Natural killer cell (primary cell): ENCODE results near the gene PFKFB2. TPM values are rescaled to one million over a fixed set of nuclear protein-coding genes. Genes with fewer than 3 reads are reported as not detected.

Source experiments
- ATAC-seq, 3 donors: fragments of 150-1000 bp in 2 of 3; fragments of 200-7000 bp in 1 of 3; cut with Tn5 transposase; 1 replicate in 1 of 3; 2 replicates in 2 of 3; pipeline ENCODE4 v1.10.0; 2021; ENCODE audit warnings: mild to moderate bottlenecking in 2 of 3, moderate library complexity in 2 of 3
- DNase-seq, 2 donors: peaks; one replicate each; pipeline versions ENCODE4 v3.0.0 to v3.0.0-alpha.2; 2013 to 2021; ENCODE audit warnings: mixed read lengths in 1 of 2
- H3K27ac ChIP-seq: one replicate; pipeline ENCODE4 v1.5.1; 2013; ENCODE audit warnings: mild to moderate bottlenecking, low read length
- H3K27me3 ChIP-seq: one replicate; pipeline ENCODE4 v1.6.1; 2013; ENCODE audit warnings: low read length; ENCODE audit not compliant: control insufficient read depth, insufficient read depth
- H3K36me3 ChIP-seq: one replicate; pipeline ENCODE4 v1.6.1; 2013; ENCODE audit warnings: low read length; ENCODE audit not compliant: control insufficient read depth, insufficient read depth
- H3K4me1 ChIP-seq: one replicate; pipeline ENCODE4 v1.6.1; 2013; ENCODE audit warnings: low read length; ENCODE audit not compliant: control insufficient read depth, insufficient read depth
- H3K4me3 ChIP-seq: one replicate; pipeline ENCODE4 v1.5.1; 2013; ENCODE audit warnings: low read length
- H3K9me3 ChIP-seq: one replicate; pipeline ENCODE4 v1.6.1; 2013; ENCODE audit warnings: low read length; ENCODE audit not compliant: control insufficient read depth, insufficient read depth
- H3K27ac Mint-ChIP-seq, 2 donors: one replicate each; pipeline ENCODE4 v1.8.0; 2022; ENCODE audit warnings: mild to moderate bottlenecking in 2 of 2, mixed read lengths in 2 of 2, moderate library complexity in 1 of 2
- H3K27me3 Mint-ChIP-seq, 2 donors: one replicate each; pipeline ENCODE4 v1.8.0; 2022; ENCODE audit warnings: low read depth in 2 of 2, mixed read lengths in 2 of 2
- H3K36me3 Mint-ChIP-seq: one replicate; pipeline ENCODE4 v1.8.0; 2022; ENCODE audit warnings: mixed read lengths
- H3K4me1 Mint-ChIP-seq, 2 donors: one replicate each; pipeline ENCODE4 v1.8.0; 2022; ENCODE audit warnings: mixed read lengths in 2 of 2
- H3K4me3 Mint-ChIP-seq: one replicate; pipeline ENCODE4 v1.8.0; 2022; ENCODE audit warnings: mild to moderate bottlenecking, moderate library complexity, mixed read lengths
- H3K9me3 Mint-ChIP-seq, 2 donors: one replicate each; pipeline ENCODE4 v1.8.0; 2022; ENCODE audit warnings: mixed read lengths in 2 of 2
- WGBS: methylation state at CpG from one replicate; pipeline ENCODE4 v1.1.7; 2013; ENCODE audit warnings: missing lambda C conversion rate; ENCODE audit not compliant: insufficient coverage; 5-methylcytosine and 5-hydroxymethylcytosine counted together
- intact Hi-C: fragments of 100-400 bp; cut with micrococcal nuclease; formaldehyde crosslinking; loops from one replicate; pipeline ENCODE4 v1.14.2; 2022
- total RNA-seq, 4 donors: library from RNA; stranded (reverse); fragments of 120-200 nt in 1 of 4; gene quantifications; one replicate each; pipeline versions ENCODE4 v1.2.3 to v1.2.4, GENCODE V29; 2013 to 2022
- TF ChIP-seq, protein P1 (sequence below): fragments of 200-600 bp; IDR thresholded peaks from one replicate; pipeline ENCODE4 v1.8.0; 2022; ENCODE audit warnings: antibody characterized with exemption

PFKFB2 gene
- total RNA-seq, 3 donors from 2014 or later (not counting 1 experiment from before 2014, with no cell fraction given): 5.3 to 8.5 (median 7.4) TPM

DNA sequence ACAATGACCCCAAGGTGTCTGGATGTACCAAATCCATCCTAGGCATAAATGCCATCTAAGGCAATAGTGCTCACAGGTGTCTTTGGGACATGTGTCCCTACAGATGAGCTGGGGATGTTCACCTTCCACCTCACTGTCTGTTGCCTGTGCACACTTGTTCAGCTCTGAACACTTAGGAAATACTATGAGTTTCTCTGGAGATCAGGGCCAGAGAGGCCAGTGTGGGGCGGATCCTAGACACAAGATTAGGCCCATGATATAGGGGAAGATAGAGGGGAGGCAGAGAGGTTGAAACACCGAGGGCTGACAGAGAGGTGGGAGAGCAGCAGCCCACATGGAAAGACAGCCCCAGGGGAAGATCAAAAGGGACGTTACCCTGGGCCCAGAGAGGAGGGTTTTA, 46.2 kb upstream of the PFKFB2 start:
- Histone ChIP-seq H3K9me3 (no peaks in the 10 kb centered on the region), H3K36me3 (no peaks in the 10 kb centered on the region), H3K27me3 (no peaks in the 10 kb centered on the region), H3K27ac (no peak overlapping the region), H3K4me3 (no peak overlapping the region), H3K4me1 (no peaks in the 10 kb centered on the region)
- WGBS: 77% methylated on average over 2 of the region's 3 CpGs
- peaks cover 13 to 25% of the 10 kb centered on the region in 2 donors for H3K27me3 Mint-ChIP-seq
- H3K4me1 Mint-ChIP-seq: peaks cover 0 to 7% of the 10 kb centered on the region in 2 donors
- no peak for ATAC-seq
- H3K36me3 Mint-ChIP-seq: no peaks in the 10 kb centered on the region
- H3K27ac Mint-ChIP-seq: no peak overlapping the region
- no peaks in the 10 kb centered on the region for H3K9me3 Mint-ChIP-seq
- no peak overlapping the region for H3K4me3 Mint-ChIP-seq
- TF ChIP-seq, protein P1, sequence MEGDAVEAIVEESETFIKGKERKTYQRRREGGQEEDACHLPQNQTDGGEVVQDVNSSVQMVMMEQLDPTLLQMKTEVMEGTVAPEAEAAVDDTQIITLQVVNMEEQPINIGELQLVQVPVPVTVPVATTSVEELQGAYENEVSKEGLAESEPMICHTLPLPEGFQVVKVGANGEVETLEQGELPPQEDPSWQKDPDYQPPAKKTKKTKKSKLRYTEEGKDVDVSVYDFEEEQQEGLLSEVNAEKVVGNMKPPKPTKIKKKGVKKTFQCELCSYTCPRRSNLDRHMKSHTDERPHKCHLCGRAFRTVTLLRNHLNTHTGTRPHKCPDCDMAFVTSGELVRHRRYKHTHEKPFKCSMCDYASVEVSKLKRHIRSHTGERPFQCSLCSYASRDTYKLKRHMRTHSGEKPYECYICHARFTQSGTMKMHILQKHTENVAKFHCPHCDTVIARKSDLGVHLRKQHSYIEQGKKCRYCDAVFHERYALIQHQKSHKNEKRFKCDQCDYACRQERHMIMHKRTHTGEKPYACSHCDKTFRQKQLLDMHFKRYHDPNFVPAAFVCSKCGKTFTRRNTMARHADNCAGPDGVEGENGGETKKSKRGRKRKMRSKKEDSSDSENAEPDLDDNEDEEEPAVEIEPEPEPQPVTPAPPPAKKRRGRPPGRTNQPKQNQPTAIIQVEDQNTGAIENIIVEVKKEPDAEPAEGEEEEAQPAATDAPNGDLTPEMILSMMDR: no peak
- no peak for DNase-seq
- intact Hi-C loops: no loop called here

DNA sequence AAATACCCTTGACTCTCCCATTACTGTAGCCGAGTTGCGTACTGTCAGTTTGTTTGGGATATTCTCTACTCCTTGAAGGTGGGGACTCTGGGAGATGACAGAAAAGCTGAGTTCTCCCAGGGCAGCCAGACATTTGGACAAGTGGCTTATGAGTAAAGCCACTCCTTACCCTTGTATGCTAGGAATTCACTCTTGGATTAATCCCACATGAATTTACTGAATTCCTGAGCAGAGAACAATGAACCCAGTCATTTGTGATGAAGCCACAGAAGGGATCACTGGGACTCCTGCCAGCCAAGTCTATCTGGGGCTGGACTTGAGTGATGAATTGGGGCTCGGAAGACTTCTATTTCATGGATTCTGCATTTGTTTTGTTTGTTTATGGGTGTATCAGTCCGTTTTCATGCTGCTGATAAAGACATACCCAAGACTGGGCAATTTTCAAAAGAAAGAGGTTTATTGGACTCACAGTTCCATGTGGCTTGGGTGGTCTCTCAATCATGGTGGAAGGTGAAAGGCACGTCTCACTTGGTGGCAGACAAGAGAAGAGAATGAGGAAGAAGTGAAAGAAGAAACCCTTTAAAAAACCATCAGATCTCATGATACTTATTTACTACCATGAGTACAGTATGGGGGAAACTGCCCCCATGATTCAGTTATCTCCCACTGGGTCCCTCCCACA, 45.6 kb upstream of the PFKFB2 start:
- intact Hi-C loops: no loop called here
- Histone ChIP-seq H3K27ac (no peak overlapping the region), H3K27me3 (no peaks in the 10 kb centered on the region), H3K9me3 (no peaks in the 10 kb centered on the region), H3K36me3 (no peaks in the 10 kb centered on the region), H3K4me1 (no peaks in the 10 kb centered on the region), H3K4me3 (no peak overlapping the region)
- Mint-ChIP-seq H3K36me3 (no peaks in the 10 kb centered on the region), H3K4me3 (no peak overlapping the region), H3K27ac (no peak overlapping the region), H3K9me3 (no peaks in the 10 kb centered on the region), H3K4me1 (peaks cover 0 to 7% of the 10 kb centered on the region in 2 donors), H3K27me3 (peaks cover 17 to 30% of the 10 kb centered on the region in 2 donors)
- DNase-seq (no peak), ATAC-seq (no peak)
- WGBS: 88% methylated on average over 2 of the region's 5 CpGs
- TF ChIP-seq, protein P1: no peak

DNA sequence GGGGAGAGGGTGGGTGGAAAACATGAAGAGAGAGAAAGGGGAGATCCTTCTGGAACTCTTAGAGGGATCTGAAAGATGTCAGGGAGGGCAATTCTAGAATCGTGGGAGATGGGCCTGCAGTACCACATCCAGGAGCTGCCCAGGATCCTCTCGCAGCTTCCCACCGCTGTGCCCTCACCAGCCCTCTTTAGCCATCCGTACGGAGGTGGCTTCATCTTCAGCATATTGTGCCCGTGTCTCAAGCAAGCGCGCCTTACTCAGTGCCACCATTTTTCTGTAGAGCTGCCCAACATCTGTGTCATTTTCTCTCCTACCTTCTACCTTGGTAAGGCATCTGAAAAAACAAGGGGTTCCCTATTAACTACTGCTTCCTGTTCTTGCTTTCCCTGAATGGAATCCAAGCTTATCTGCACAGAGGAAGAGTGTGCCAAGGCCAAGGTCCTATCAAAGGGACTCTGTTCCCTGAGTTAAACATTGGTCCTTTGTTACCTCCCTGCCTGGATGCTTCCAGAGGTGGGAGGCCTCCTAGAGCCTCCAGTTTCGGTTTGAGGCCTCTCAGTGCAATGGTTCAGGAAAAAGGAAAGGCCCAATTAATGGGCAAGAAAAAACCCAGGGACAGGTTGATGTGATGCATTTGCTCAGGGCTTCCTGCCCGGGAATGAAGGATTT, 43.8 kb upstream of the PFKFB2 start:
- intact Hi-C loops: no loop called here
- Histone ChIP-seq H3K36me3 (no peaks in the 10 kb centered on the region), H3K27me3 (no peaks in the 10 kb centered on the region), H3K4me1 (no peaks in the 10 kb centered on the region), H3K4me3 (no peak overlapping the region), H3K27ac (no peak overlapping the region), H3K9me3 (no peaks in the 10 kb centered on the region)
- TF ChIP-seq, protein P1: no peak
- Mint-ChIP-seq H3K27ac (no peak overlapping the region), H3K9me3 (no peaks in the 10 kb centered on the region), H3K4me1 (peaks cover 0 to 7% of the 10 kb centered on the region in 2 donors), H3K36me3 (no peaks in the 10 kb centered on the region), H3K27me3 (peaks cover 26 to 48% of the 10 kb centered on the region in 2 donors), H3K4me3 (no peak overlapping the region)
- ATAC-seq (no peak), DNase-seq (no peak)
- 91% methylated on average over 10 of the region's 10 CpGs for WGBS
